Measurements from ENCODE around the gene CPLX1. TPM values are rescaled to one million over a fixed set of nuclear protein-coding genes. Genes with fewer than 3 reads are reported as not detected.

Gene CPLX1
- total and polyA plus RNA-seq, 12 donors = 1.7 to 25.3 (median 7.5) TPM

GRCh38 chr4:824461-825062 lies 1.4 kb downstream of the CPLX1 start:
- intact Hi-C loops (cut with DNase I) = no loop called here
- TF ChIP-seq POLR2A (IDR thresholded peaks at IDR 0.05) = no peak
- TF ChIP-seq, protein P1, sequence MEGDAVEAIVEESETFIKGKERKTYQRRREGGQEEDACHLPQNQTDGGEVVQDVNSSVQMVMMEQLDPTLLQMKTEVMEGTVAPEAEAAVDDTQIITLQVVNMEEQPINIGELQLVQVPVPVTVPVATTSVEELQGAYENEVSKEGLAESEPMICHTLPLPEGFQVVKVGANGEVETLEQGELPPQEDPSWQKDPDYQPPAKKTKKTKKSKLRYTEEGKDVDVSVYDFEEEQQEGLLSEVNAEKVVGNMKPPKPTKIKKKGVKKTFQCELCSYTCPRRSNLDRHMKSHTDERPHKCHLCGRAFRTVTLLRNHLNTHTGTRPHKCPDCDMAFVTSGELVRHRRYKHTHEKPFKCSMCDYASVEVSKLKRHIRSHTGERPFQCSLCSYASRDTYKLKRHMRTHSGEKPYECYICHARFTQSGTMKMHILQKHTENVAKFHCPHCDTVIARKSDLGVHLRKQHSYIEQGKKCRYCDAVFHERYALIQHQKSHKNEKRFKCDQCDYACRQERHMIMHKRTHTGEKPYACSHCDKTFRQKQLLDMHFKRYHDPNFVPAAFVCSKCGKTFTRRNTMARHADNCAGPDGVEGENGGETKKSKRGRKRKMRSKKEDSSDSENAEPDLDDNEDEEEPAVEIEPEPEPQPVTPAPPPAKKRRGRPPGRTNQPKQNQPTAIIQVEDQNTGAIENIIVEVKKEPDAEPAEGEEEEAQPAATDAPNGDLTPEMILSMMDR (IDR thresholded peaks at IDR 0.05) = no peak
- Histone ChIP-seq H3K9me3 (replicated peaks in 1 of 3) (no peaks in the 10 kb centered on the region), H3K27ac (no peak overlapping the region), H3K4me3 (no peak overlapping the region), H3K4me1 (replicated peaks in 1 of 2) (peaks cover 6 to 17% of the 10 kb centered on the region in 2 donors), H3K27me3 (no peaks in the 10 kb centered on the region), H3K36me3 (replicated peaks in 1 of 2) (no peaks in the 10 kb centered on the region)
- no peak for DNase-seq
- WGBS, 4 donors = 39 to 55% (median 45%) methylated on average over 8 to 23 of the region's 23 CpGs

DNA sequence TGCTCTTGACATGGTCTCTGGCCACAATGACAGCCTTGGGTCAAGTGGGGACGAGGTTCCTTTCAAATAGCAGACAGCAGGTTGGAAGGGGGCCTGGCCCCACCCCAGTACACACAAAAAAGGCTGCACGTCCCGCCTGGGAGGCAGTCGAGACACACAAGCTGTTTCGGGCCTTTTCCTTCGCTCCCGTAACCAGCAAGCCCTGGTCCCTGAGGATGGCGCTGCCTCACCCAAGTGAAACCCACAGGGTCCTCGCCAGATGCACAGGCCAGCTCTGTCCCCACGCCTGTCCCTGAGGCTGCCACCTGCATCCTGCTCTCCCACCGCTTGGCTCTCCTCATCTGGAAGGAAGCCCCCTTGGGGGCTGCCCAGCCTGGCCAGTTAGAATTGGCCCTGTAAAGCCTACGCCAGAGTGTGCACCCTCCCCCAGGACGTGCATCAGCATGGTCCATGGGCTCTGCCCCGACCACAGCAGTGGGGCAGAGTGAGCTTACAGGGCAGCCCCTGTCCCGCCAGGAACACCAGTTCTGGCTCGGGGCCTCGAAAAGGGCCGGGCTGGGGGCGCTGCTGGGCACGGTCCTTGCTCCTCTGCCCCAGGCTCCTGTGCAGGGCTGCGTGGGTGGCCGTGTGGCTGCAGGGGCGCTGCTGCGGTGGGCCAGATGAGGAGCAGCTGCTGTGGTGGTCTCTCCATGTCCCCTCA lies 2.0 kb downstream of the CPLX1 start:
- no peak overlapping the region for H3K4me3 ChIP-seq
- WGBS, 4 donors = 66 to 74% (median 69%) methylated on average over 7 to 24 of the region's 24 CpGs
- H3K9me3 ChIP-seq (replicated peaks in 1 of 3) = no peaks in the 10 kb centered on the region
- peaks cover 6 to 16% of the 10 kb centered on the region in 2 donors for H3K4me1 ChIP-seq (replicated peaks in 1 of 2)
- TF ChIP-seq POLR2A (IDR thresholded peaks at IDR 0.05) = no peak
- TF ChIP-seq, protein P1 (IDR thresholded peaks at IDR 0.05) = no peak
- H3K27me3 ChIP-seq = no peaks in the 10 kb centered on the region
- H3K36me3 ChIP-seq (replicated peaks in 1 of 2) = no peaks in the 10 kb centered on the region
- H3K27ac ChIP-seq = no peak overlapping the region
- DNase-seq = no peak
- intact Hi-C loops (cut with DNase I) = no loop called here

DNA sequence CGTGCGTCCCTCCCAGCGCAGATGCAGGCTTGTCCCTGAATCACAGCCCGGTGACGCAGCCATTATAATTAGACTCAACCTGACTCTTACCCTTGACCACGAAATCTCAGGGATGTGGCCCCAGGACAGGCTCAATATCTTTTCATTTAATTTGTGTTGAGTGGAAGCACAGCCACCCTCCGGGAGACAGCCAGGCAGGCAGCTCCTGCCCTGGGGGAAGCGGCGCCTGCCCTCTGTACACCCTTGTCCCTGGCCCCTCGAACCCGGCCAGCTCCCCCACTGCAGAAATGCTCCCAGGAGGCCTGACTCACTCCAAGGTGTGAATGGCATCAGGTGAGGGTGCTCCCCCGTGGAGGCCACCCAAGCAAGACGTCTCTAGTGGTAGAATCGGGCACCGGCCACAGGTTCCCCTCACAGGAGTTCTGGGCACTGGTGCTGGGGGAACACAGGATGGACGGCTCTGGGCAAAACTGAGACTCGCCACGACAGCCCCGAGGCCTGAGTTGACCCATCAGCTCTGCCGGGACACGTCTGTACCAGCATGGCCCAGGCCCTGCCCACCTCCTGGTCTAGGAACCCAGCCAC lies 2.7 kb downstream of the CPLX1 start:
- TF ChIP-seq, protein P1 (IDR thresholded peaks at IDR 0.05) = no peak
- no peak for TF ChIP-seq POLR2A (IDR thresholded peaks at IDR 0.05)
- no peak overlapping the region for H3K4me3 ChIP-seq
- H3K27me3 ChIP-seq = no peaks in the 10 kb centered on the region
- H3K27ac ChIP-seq = no peak overlapping the region
- H3K36me3 ChIP-seq (replicated peaks in 1 of 2) = no peaks in the 10 kb centered on the region
- WGBS, 4 donors = 82 to 86% (median 84%) methylated on average over 15 to 21 of the region's 21 CpGs
- H3K4me1 ChIP-seq (replicated peaks in 1 of 2) = peaks cover 6 to 10% of the 10 kb centered on the region in 2 donors
- no peak for DNase-seq
- intact Hi-C loops (cut with DNase I) = no loop called here
- H3K9me3 ChIP-seq (replicated peaks in 1 of 3) = no peaks in the 10 kb centered on the region

GRCh38 chr4:822361-823175 lies 3.4 kb downstream of the CPLX1 start:
- Histone ChIP-seq H3K9me3 (replicated peaks in 1 of 3) (no peaks in the 10 kb centered on the region), H3K4me3 (no peak overlapping the region), H3K27ac (no peak overlapping the region), H3K36me3 (replicated peaks in 1 of 2) (no peaks in the 10 kb centered on the region), H3K4me1 (replicated peaks in 1 of 2) (peaks cover 6 to 8% of the 10 kb centered on the region in 2 donors), H3K27me3 (no peaks in the 10 kb centered on the region)
- intact Hi-C loops (cut with DNase I) = no loop called here
- 68 to 78% (median 73%) methylated on average over 18 to 24 of the region's 24 CpGs for WGBS, 4 donors
- no peak for DNase-seq
- TF ChIP-seq, protein P1 (IDR thresholded peaks at IDR 0.05) = no peak
- TF ChIP-seq POLR2A (IDR thresholded peaks at IDR 0.05) = no peak

Measured in adrenal gland (tissue), 12 donors.